Measurements from ENCODE around the gene BAIAP2.

BAIAP2 gene

DNA sequence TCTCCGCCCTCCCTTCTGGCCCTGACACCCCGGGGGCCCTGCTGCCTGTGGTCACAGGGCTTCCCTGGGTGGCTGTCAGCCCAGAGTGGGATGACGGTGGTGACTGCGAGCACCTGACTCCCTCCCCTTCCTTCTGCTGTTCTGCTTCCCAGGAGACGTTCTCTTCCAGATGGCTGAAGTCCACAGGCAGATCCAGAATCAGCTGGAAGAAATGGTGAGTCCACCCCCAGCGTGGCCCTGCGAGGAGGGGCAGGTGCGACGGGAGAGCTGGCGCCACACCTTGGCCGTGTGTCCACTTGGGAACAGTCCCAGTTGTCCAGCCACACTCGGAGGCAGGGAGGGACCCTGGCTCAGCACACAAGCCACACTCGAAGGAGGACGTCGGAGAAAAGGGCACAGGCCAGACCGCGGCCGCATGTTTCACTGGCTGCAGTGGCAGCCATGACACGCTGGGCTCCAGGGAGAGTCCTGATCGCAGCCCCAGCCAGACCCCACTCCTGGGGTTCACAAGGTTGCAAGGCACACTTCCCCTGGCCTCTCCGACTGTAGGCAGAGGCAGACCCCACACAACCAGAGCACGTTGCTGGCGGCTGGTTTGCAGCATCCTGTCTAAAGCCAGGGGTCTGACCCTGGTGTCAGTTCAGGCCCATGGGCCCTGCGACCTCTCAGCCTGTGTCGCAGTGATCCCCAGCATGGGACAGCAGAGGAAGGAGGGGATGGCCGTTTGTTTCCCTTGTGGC, 49.9 kb downstream of the BAIAP2 start:
- peak in 34 of 51 donors; percentile 28 to 83 (median 58) for DNase-seq

GRCh38 chr17:81085420-81085911, 50.5 kb downstream of the BAIAP2 start:
- no peak for DNase-seq

DNA sequence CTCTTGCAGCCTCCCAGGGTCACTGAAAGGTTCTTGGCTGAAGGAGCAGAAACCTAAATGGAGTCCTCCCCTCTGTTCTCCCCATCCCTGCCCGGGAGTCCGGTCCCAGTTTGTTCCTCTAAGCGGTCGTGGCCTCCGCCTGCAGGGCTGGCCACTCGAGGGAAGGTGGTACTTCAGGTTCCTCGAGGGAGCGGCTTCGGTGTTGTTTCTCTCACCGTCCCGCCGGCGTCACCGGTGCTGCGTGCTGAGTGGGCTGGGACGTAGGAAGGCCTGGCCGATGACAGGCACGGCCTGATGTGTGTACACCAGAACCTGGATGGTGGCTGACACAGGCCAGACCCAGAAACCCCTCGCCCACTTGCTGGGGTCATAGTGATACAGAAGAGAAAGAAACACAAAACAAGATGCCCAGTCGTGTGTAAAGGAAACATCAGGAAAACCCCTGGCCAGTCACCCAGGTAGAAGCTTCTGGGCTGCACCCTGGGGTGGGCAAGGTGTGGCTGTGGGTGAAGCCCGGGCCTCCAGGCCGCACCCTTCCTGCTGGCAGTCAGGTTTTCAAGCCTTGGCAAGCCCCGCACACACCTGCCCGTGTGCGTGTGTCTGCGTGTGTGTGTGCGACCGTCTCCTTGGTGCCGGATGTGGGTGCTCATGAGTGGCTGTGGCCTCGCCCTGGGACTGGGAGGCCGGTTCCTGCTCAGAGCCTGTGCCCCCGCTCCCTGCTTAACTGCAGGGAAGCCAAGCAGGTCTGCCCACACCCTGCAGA, 52.0 kb downstream of the BAIAP2 start:
- DNase-seq, result no peak

- DNase-seq, result no peak
These were observed 55.6 kb downstream of the BAIAP2 start for GRCh38 chr17:81090361-81091136.

GRCh38 chr17:81091154-81091553, 56.2 kb downstream of the BAIAP2 start:
- no peak for DNase-seq

GRCh38 chr17:81091774-81092517, 57.0 kb downstream of the BAIAP2 start:
- no peak for DNase-seq

DNA sequence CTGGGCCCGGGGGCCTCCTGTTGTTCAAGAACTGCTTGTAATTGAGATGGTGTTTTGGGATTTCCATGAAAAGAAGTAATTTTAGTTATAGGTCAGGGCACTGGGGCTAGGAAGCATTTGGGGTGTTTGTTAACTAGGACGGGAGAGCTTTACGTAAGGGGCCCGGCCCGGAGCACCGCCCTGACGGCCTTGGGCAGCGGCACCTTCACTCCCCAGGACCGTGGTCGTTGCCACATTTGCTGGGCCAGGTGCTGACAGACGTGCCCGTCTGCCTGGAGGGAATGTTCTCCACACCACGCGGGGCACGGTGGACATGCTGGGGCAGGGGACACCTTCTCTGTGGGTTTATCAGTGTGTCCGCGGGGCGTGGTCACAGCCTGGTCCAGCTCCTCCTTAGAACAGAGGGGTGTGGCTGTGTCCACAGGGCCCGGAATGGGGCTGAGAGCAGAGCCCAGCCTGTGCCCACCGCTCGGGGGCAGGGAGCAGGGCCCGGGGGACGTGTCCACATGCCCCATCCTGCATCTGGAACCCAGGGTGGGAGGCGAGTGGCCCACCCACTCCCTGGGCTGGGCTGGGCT, 57.7 kb downstream of the BAIAP2 start:
- DNase-seq, result no peak

GRCh38 chr17:81093619-81094508, 58.9 kb downstream of the BAIAP2 start:
- DNase-seq, result peak in 4 of 51 donors; percentile 45 to 53 (median 48)

DNA sequence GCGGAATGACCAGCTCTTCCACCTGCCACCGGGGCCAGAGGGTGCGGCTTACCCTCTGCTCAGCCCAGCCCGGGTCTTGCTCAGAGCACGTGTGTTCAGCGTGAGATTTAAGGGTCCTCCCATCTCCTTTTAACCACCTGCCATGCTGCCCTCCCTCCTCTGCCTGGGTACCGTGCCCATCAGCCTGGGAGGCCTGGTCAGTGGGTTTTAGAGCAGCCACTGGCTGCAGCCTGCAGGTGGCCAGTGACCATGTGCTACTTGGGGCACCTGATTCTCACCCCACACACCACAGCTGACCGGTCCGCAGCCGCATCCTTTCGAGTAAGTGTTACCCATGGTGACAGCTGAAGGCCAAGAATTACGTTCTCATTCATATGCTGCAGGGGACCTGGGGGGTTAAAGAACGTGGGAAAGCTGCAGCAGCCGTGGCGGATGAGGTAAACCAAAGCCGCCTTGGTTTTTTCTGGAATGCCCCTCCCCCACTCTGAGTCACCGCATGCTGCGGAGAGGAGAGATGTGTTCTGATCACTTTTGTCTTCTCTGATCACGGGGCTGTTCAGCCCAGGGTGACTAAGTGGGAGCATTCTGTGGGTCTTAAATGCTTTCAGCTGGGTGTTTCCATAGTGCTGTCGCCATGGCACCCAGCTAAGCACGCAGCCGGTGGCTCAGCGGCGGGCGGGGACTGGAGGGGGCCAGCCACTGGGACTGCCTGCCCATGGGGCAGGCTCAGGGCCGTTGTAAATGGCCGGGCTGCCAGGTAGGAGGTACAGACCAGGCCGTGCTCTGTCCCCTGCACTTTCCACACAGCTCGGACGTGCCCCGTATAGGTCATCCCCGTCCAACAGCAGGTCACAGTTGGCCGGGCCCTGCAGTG, 59.8 kb downstream of the BAIAP2 start:
- peak in 49 of 51 donors; percentile 29 to 94 (median 71) for DNase-seq

DNA sequence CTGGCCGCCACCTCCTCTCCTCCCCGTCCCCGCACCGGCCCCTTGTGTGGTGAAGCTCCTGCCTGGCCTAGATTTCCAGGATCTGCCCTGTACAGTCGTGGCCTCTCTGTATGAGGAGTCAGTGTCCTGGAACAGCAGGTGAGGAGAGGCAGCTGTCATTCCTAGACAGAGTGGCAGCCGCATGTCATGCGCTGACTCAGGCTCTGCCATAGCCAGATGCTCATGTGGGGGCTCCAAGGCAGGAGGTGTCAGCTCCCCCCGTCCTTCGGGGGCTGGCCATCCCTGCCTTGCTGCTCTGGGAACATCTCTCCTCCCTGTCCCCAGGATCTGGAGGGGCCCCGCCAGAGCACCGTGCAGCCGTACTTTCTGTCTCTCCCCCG, 60.4 kb downstream of the BAIAP2 start:
- DNase-seq, result peak in 3 of 51 donors; percentile 50 to 59 (median 57)

DNA sequence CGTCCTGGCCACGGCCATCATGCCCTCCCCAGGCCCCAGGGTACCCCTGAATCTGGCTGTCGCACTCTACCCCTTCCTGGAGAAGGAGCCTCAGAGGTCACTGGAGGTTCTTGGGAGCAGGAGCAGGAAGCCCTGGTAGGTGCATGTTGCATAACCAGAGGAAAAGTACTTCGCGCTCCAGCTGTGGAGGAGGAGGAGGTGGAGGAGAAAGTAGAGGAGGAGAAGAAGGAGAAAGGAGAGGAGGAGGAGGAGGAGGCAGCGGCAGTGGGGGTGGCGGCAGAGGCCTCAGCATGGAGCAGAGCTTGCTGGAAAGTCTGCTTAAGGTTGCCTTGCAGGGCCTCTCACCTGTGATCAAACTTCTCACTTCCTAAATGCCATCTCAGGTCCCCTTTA, 61.8 kb downstream of the BAIAP2 start:
- DNase-seq, result no peak

DNA sequence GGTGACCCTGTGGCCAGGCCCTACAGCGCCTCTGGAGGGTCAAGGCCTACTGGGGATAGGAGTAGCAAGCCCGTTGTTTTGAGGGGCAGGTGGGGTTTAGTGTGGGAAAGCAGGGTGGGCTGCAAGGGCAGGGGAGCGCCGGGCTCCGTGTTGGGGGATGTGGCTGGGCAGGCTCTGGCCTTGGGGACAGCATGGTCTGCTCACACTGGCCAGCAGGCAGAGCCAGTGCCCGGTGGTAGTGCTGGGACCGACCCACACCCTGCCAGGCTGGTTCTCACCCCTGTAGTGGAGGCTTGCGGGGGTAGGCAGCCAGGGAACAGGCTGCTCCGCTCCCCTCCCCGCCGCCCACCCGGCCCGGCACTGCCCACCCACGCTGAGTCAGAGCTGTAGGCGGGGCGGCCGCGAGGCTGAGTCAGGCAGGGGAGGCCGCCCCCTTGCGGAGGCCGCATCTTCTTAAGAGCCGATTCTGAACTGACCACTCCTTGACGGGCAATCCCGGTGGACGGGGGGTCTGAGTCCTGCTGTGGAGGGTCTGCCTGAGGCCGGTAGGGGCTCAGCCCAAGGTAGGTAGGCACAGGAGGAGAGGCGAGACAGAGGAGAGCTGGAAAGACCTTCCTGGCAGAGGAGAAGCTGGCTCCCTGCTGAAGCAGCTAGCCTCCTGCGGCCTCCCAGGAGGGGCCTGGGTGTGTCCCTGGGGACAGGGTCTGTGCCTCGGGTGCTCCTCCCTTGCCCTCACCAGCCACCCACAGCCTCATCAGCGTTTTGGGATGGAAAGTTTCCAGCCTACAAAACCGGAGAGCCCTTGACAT, 62.4 kb downstream of the BAIAP2 start:
- DNase-seq, result peak in 45 of 51 donors; percentile 18 to 86 (median 68)

GRCh38 chr17:81097943-81098308, 63.0 kb downstream of the BAIAP2 start:
- peak in 1 of 51 donors; percentile 25 for DNase-seq

- DNase-seq, result no peak
These were observed 64.9 kb downstream of the BAIAP2 start for GRCh38 chr17:81099888-81100287.

GRCh38 chr17:81100668-81101067, 65.7 kb downstream of the BAIAP2 start:
- DNase-seq, result no peak

DNA sequence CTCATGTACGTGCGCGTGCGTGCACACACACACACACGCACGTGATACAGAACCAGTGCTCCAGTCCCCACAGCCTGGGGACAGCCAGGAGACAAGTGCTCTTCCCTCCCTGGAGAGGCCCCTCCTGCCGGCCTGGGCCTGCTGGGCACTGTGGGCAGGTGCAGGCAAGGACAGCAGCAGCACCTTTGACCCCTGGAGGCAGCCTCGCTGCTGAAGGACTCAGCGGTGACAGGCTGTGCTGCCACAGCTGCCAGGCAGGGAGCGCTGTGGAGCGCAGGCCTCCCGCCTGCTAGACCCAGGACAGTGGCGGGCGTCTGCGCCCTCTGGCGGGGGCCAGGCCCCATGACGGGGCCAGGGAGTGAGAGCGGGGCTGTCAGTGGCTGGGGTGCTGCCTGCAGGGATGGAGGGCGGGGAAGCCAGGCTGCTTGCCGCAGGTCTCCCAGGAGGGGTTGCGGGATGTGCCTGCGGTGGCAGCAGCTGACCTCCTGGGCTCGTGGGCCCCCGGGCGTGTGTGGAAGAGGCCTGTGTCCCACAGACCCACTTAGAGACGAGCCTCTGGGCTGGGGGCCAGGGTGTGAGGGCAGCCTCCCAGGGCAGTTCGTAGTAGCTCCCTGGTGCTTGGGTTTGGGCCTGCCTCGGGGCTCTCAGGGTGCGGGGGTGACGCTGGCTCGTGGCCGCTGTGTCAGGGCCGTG, 66.8 kb downstream of the BAIAP2 start:
- DNase-seq, result peak in 47 of 51 donors; percentile 26 to 88 (median 64)

DNA sequence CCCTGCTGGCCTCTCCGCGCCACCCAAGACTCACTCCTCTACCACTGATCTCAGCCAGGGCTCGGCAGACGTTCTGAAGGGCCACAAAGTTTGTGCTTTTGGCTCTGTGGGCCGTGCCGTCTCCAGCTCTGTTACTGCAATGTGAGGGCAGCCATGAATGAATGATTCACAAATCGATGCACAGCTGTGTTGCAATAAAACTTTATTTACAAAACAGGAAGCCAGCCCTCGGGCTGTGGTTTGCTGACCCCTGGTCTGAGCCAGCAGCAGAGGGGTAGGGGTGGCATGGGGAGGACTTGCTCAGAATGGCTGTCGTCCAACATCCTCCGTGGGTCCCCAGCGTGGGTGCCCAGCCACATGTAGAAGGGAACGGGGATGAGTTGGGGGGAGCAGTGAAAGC, 67.4 kb downstream of the BAIAP2 start:
- no peak for DNase-seq
